ENCODE measurements around the gene ANKH. TPM values are rescaled to one million over a fixed set of nuclear protein-coding genes. Genes with fewer than 3 reads are reported as not detected.

ANKH gene
- total and polyA plus RNA-seq, 2 of the 13 experiments (the other 11 are each of a cell fraction or from before 2014, with no cell fraction given): 25.0 to 36.0 TPM

GRCh38 chr5:14723701-14724132 is 147.9 kb downstream of the ANKH start:
- DNase-seq (ENCODE audit: low spot score): no peak
- no peak for FAIRE-seq
- intact Hi-C loops (cut with micrococcal nuclease; ENCODE audit: unreplicated experiment) (no loop called here), in situ Hi-C loops (cut with HindIII; ENCODE audit: extremely low pct_ligation_motif_present, low pct_unique_long_range_greater_than_20kb) (no loop called here)
- peaks cover 28% of the 10 kb centered on the region for H3K4me1 ChIP-seq (ENCODE audit: insufficient read depth, low read length)
- POLR2A ChIA-PET: no interaction called here
- CTCF ChIA-PET (ENCODE audit: low intra/inter-chr PET ratio, low total read pairs): no interaction called here
- H3K36me3 ChIP-seq (replicated peaks in 1 of 2; ENCODE audit: control insufficient read depth in 1 of 2, insufficient read depth in 2 of 2, low read length in 2 of 2): peaks cover 10 to 22% of the 10 kb centered on the region in 2 experiments; a peak in 4 of 5 replicates
- H3K9me3 ChIP-seq (ENCODE audit: low read length): no peaks in the 10 kb centered on the region
- 81% methylated on average over 4 of the region's 4 CpGs for WGBS (ENCODE audit: low lambda C conversion rate)
- H3K4me3 ChIP-seq (replicated peaks in 1 of 3; ENCODE audit: insufficient read depth in 1 of 3, low read depth in 2 of 3, low read length in 3 of 3): no peak overlapping the region
- H4K20me1 ChIP-seq (ENCODE audit: insufficient read depth, low read length): no peaks in the 10 kb centered on the region
- H3K27ac ChIP-seq (ENCODE audit: extremely low read length, insufficient read depth, low read length): no peak overlapping the region
- no peak overlapping the region for H3K9ac ChIP-seq (ENCODE audit: insufficient read depth, low read depth, low read length)
- H2AFZ ChIP-seq (ENCODE audit: low read length): no peak overlapping the region
- no peaks in the 10 kb centered on the region for H3K27me3 ChIP-seq (ENCODE audit: control insufficient read depth in 1 of 2, insufficient read depth in 2 of 2, low read length in 2 of 2)
- ATAC-seq: no peak
- TF ChIP-seq FOXP1 (IDR thresholded peaks at IDR 0.05): no peak
- no peak for TF ChIP-seq FOXP1 (CRISPR knock-in tag; IDR thresholded peaks at IDR 0.05)
- TF ChIP-seq ZNF350 (CRISPR knock-in tag; IDR thresholded peaks at IDR 0.05; ENCODE audit: borderline replicate concordance, low read depth): no peak
- TF ChIP-seq ZNF20 (CRISPR knock-in tag; IDR thresholded peaks at IDR 0.05): no peak
- TF ChIP-seq GLMP (CRISPR knock-in tag; IDR thresholded peaks at IDR 0.05; ENCODE audit: borderline replicate concordance): no peak
- BruUV-seq (replicated peaks): no TSS peak
- H3K79me2 ChIP-seq (ENCODE audit: insufficient read depth, low read length): no peaks in the 10 kb centered on the region
- H3K4me2 ChIP-seq (ENCODE audit: low read depth, low read length): no peak overlapping the region

GRCh38 chr5:14722923-14723322 is 148.7 kb downstream of the ANKH start:
- no peak for FAIRE-seq
- ChIA-PET CTCF (ENCODE audit: low intra/inter-chr PET ratio, low total read pairs) (no interaction called here), POLR2A (no interaction called here)
- Histone ChIP-seq H3K4me2 (ENCODE audit: low read depth, low read length) (no peak overlapping the region), H3K4me1 (ENCODE audit: insufficient read depth, low read length) (peaks cover 24% of the 10 kb centered on the region), H3K27me3 (ENCODE audit: control insufficient read depth in 1 of 2, insufficient read depth in 2 of 2, low read length in 2 of 2) (no peaks in the 10 kb centered on the region), H3K9me3 (ENCODE audit: low read length) (no peaks in the 10 kb centered on the region), H3K4me3 (replicated peaks in 1 of 3; ENCODE audit: insufficient read depth in 1 of 3, low read depth in 2 of 3, low read length in 3 of 3) (no peak overlapping the region), H3K79me2 (ENCODE audit: insufficient read depth, low read length) (no peaks in the 10 kb centered on the region), H3K27ac (ENCODE audit: extremely low read length, insufficient read depth, low read length) (no peak overlapping the region), H3K36me3 (replicated peaks in 1 of 2; ENCODE audit: control insufficient read depth in 1 of 2, insufficient read depth in 2 of 2, low read length in 2 of 2) (peaks cover 10 to 22% of the 10 kb centered on the region in 2 experiments; a peak in 4 of 5 replicates), H4K20me1 (ENCODE audit: insufficient read depth, low read length) (no peaks in the 10 kb centered on the region), H2AFZ (ENCODE audit: low read length) (no peak overlapping the region), H3K9ac (ENCODE audit: insufficient read depth, low read depth, low read length) (no peak overlapping the region)
- intact Hi-C loops (cut with micrococcal nuclease; ENCODE audit: unreplicated experiment): no loop called here
- 97% methylated on average over 8 of the region's 8 CpGs for WGBS (ENCODE audit: low lambda C conversion rate)
- TF ChIP-seq ZNF232 (CRISPR knock-in tag; IDR thresholded peaks at IDR 0.05; ENCODE audit: borderline replicate concordance) (no peak), RARG (CRISPR knock-in tag; IDR thresholded peaks at IDR 0.05; ENCODE audit: low read depth) (no peak), BCL6 (CRISPR knock-in tag; IDR thresholded peaks at IDR 0.05) (no peak), GZF1 (CRISPR knock-in tag; IDR thresholded peaks at IDR 0.05) (no peak), HDAC6 (IDR thresholded peaks at IDR 0.05; ENCODE audit: low read depth, low read length) (no peak), ZNF878 (CRISPR knock-in tag; IDR thresholded peaks at IDR 0.05) (no peak)
- no peak for DNase-seq (ENCODE audit: low spot score)
- in situ Hi-C loops (cut with HindIII; ENCODE audit: extremely low pct_ligation_motif_present, low pct_unique_long_range_greater_than_20kb): no loop called here
- ATAC-seq: no peak
- BruUV-seq (replicated peaks): no TSS peak
